Gastrocnemius medialis (tissue), 4 donors: Measurements from ENCODE around the gene PPP2R5A.

Source experiments
- CTCF ChIP-seq, 5 experiments: fragments of 450-650 bp in 3 of 5; fragments of 200-600 bp in 2 of 5; sonication (generic) in 2 of 5; IDR thresholded peaks in 4 of 5; conservative IDR thresholded peaks in 1 of 5; 1 replicate in 4 of 5; 2 replicates in 1 of 5; pipeline ENCODE4 v1.5.1; 2016 to 2019; ENCODE audit warnings: antibody characterized with exemption in 5 of 5, mild to moderate bottlenecking in 3 of 5, moderate library complexity in 3 of 5
- POLR2A ChIP-seq, 2 donors: fragments of 450-650 bp; IDR thresholded peaks; one replicate each; pipeline ENCODE4 v1.6.1; 2017; ENCODE audit warnings: antibody characterized with exemption in 2 of 2, mild to moderate bottlenecking in 2 of 2, moderate library complexity in 2 of 2

GRCh38 chr1:212267017-212267416, 18.2 kb upstream of the PPP2R5A start:
- TF ChIP-seq CTCF (IDR thresholded peaks at IDR 0.05 in 4 of 5, conservative IDR thresholded peaks at IDR 0.05 in 1 of 5) (no peak), POLR2A (IDR thresholded peaks at IDR 0.05) (no peak)
